Mesothelial cell of epicardium (in vitro differentiated cells): Measurements from ENCODE around the gene ARPC4. TPM values are rescaled to one million over a fixed set of nuclear protein-coding genes. Genes with fewer than 3 reads are reported as not detected.

ENCODE experiments used
- DNase-seq, 2 experiments: peaks; one replicate each; pipeline ENCODE4 v3.0.0; 2021; ENCODE audit warnings: low spot score in 2 of 2; ENCODE audit not compliant: unreplicated experiment in 2 of 2
- H3K27ac Mint-ChIP-seq: 2 replicates; pipeline ENCODE4 v1.8.0; 2021; ENCODE audit warnings: mixed read lengths
- H3K27me3 Mint-ChIP-seq: 2 replicates; pipeline ENCODE4 v1.8.0; 2021; ENCODE audit warnings: low read depth, mixed read lengths
- H3K36me3 Mint-ChIP-seq: 2 replicates; pipeline ENCODE4 v1.8.0; 2021; ENCODE audit warnings: mixed read lengths
- H3K4me1 Mint-ChIP-seq: 2 replicates; pipeline ENCODE4 v1.8.0; 2021; ENCODE audit warnings: mixed read lengths
- H3K4me3 Mint-ChIP-seq: 2 replicates; pipeline ENCODE4 v1.8.0; 2021; ENCODE audit warnings: mild to moderate bottlenecking, moderate library complexity, mixed read lengths
- H3K9me3 Mint-ChIP-seq: 2 replicates; pipeline ENCODE4 v1.8.0; 2021; ENCODE audit warnings: mixed read lengths
- CTCF ChIP-seq: fragments of 200-600 bp; sonication (generic); IDR thresholded peaks from one replicate; pipeline ENCODE4 v1.5.0; 2021; ENCODE audit warnings: antibody characterized with exemption; ENCODE audit not compliant: unreplicated experiment
- total RNA-seq: library from RNA; stranded (reverse); gene quantifications from 3 replicates; pipeline ENCODE4 v1.2.1, GENCODE V29; 2021

Gene ARPC4
- total RNA-seq, 1 donor from 2014 or later = 138 TPM

GRCh38 chr3:9812870-9813483, 20.1 kb downstream of the ARPC4 start:
- H3K4me3 Mint-ChIP-seq = no peak overlapping the region
- no peak for DNase-seq
- H3K36me3 Mint-ChIP-seq = peaks cover 5% of the 10 kb centered on the region
- no peaks in the 10 kb centered on the region for H3K9me3 Mint-ChIP-seq
- TF ChIP-seq CTCF = no peak
- H3K27me3 Mint-ChIP-seq = no peaks in the 10 kb centered on the region
- no peak overlapping the region for H3K27ac Mint-ChIP-seq
- peaks cover 22% of the 10 kb centered on the region for H3K4me1 Mint-ChIP-seq

GRCh38 chr3:9815986-9816385, 23.1 kb downstream of the ARPC4 start:
- no peaks in the 10 kb centered on the region for H3K9me3 Mint-ChIP-seq
- peaks cover 8% of the 10 kb centered on the region for H3K4me1 Mint-ChIP-seq
- H3K27me3 Mint-ChIP-seq = no peaks in the 10 kb centered on the region
- H3K4me3 Mint-ChIP-seq = no peak overlapping the region
- DNase-seq = no peak
- H3K36me3 Mint-ChIP-seq = peaks cover 12% of the 10 kb centered on the region
- TF ChIP-seq CTCF = no peak
- no peak overlapping the region for H3K27ac Mint-ChIP-seq

DNA sequence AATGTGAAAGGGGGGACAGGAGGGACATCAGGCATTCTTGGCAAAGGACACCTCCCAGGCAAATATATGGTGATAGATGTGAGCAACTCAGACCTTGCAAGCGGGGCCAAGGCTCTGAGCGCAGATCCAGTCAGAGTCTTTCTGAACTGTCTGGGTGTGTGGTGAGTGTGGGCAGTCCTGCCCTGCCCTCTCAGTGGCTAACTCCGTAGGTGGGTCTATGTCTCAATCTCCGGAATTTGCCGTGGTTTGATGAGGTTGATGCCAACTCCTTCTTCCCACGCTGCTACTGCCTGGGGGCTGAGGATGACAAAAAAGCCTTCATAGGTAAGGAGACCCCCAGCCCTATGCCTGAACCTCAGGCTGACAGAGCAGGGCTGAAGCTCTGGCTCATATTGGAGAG, 24.6 kb downstream of the ARPC4 start:
- Mint-ChIP-seq H3K9me3 (no peaks in the 10 kb centered on the region), H3K36me3 (peaks cover 16% of the 10 kb centered on the region), H3K4me1 (no peaks in the 10 kb centered on the region), H3K27ac (no peak overlapping the region), H3K27me3 (no peaks in the 10 kb centered on the region), H3K4me3 (no peak overlapping the region)
- TF ChIP-seq CTCF = no peak
- DNase-seq = no peak

DNA sequence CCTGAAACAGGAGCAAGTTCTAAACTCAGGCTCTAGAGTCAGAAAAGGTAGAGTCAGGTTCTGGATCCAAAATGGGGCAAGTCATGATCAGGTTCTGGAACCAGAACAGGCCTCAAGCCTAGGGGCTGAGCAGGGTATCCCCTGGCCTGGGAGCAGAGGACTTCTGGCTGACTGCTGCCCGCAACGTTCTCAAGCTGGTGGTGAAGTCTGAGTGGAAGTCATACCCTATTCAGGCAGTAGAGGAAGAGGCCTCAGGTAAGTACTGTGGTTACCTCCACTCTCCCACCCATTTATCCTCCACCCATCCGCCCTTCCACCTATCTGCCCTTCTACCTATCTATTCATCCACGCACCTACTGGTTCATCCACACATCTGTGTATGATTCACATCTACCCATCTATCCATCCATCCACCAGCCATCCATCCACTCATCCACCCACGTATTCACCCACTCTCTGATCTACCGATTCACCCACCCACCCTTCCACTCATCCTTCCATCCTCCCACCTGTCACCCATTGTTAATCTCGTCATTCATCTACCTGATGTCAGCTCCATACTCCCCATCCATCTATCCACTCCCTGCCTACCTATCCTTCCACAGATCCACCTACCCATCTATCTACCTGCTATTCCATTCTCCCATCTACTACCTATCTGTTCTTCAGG, 25.9 kb downstream of the ARPC4 start:
- no peak overlapping the region for H3K27ac Mint-ChIP-seq
- no peak overlapping the region for H3K4me3 Mint-ChIP-seq
- H3K4me1 Mint-ChIP-seq = no peaks in the 10 kb centered on the region
- TF ChIP-seq CTCF = no peak
- H3K27me3 Mint-ChIP-seq = no peaks in the 10 kb centered on the region
- no peaks in the 10 kb centered on the region for H3K9me3 Mint-ChIP-seq
- H3K36me3 Mint-ChIP-seq = peaks cover 11% of the 10 kb centered on the region
- no peak for DNase-seq

DNA sequence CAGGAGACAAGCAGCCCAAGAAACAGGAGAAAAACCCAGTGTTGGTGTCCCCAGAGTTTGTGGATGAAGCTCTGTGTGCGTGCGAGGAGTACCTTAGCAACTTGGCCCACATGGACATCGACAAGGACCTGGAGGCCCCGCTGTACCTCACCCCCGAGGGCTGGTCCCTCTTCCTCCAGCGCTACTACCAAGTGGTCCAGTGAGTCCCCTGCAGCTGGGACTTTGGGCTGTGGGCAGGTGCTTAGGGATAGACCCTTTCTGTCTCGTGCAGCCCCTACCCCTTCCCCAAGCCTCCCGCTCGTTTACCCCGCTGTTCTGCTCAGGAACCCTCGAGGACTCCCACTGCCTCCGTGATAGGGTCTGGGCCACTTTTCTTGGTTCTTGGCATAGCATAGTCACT, 27.7 kb downstream of the ARPC4 start:
- Mint-ChIP-seq H3K27me3 (no peaks in the 10 kb centered on the region), H3K9me3 (no peaks in the 10 kb centered on the region), H3K36me3 (peaks cover 11% of the 10 kb centered on the region), H3K27ac (no peak overlapping the region), H3K4me3 (no peak overlapping the region), H3K4me1 (no peaks in the 10 kb centered on the region)
- no peak for TF ChIP-seq CTCF
- DNase-seq = no peak
